A549 (cell line): ENCODE results near the gene COL3A1.

Experiments
- CTCF ChIP-seq: fragments of >200 bp; sonication (Bioruptor Twin); formaldehyde crosslinking; IDR thresholded peaks from 3 replicates; pipeline ENCODE4 v1.5.1; 2016
- JUNB ChIP-seq: fragments of >200 bp; sonication (Bioruptor Twin); formaldehyde crosslinking; IDR thresholded peaks from 2 replicates; pipeline ENCODE4 v1.6.1; 2016
- MYC ChIP-seq: IDR thresholded peaks from 2 replicates; pipeline ENCODE4 v1.6.1; 2012; ENCODE audit warnings: mild to moderate bottlenecking, inconsistent platforms, low read length, improper control_type of control experiment, borderline replicate concordance
- POLR2A ChIP-seq: IDR thresholded peaks from 2 replicates; pipeline ENCODE4 v1.6.1; 2012; ENCODE audit warnings: mild to moderate bottlenecking, low read length
- REST ChIP-seq: fragments of 200-600 bp; sonication (generic); IDR thresholded peaks from 2 replicates; pipeline ENCODE4 v1.6.1; 2016; ENCODE audit warnings: antibody characterized with exemption, mild to moderate bottlenecking, moderate library complexity
- USF2 ChIP-seq: fragments of 450-650 bp; IDR thresholded peaks from 2 replicates; pipeline ENCODE4 v1.6.1; 2014; ENCODE audit warnings: antibody characterized with exemption
- ZC3H11A ChIP-seq: fragments of 450-650 bp; IDR thresholded peaks from 2 replicates; pipeline ENCODE4 v1.6.1; 2014; ENCODE audit warnings: antibody characterized with exemption, mild to moderate bottlenecking

- TF ChIP-seq ZC3H11A = no peak
- no peak for TF ChIP-seq USF2
- TF ChIP-seq CTCF = no peak
- no peak for TF ChIP-seq POLR2A
- TF ChIP-seq MYC = no peak
- TF ChIP-seq REST = no peak
- TF ChIP-seq JUNB = no peak
Observed at GRCh38 chr2:188952901-188953300, 21.3 kb upstream of the COL3A1 start.
